GM12892 (cell line): ENCODE results near the gene CLSTN2.

Source experiments
- DNase-seq: peaks from one replicate; pipeline ENCODE4 v3.0.0; 2011; ENCODE audit not compliant: insufficient read length
- FAIRE-seq: peaks from 2 replicates; lab custom pipeline; 2011; peaks lifted over from hg19 to GRCh38; lab: Jason Lieb, UNC
- POLR2A ChIP-seq: IDR thresholded peaks from 2 replicates; pipeline ENCODE4 v1.6.1; 2011; ENCODE audit warnings: low read depth, low read length, control low read depth
- POLR2AphosphoS5 ChIP-seq: IDR thresholded peaks from 2 replicates; pipeline ENCODE4 v1.6.1; 2011; ENCODE audit warnings: low read depth, low read length, control low read depth
- TAF1 ChIP-seq: IDR thresholded peaks from 2 replicates; pipeline ENCODE4 v1.6.1; 2011; ENCODE audit warnings: low read depth, mild to moderate bottlenecking, control low read depth, low read length, borderline replicate concordance

CLSTN2 gene

DNA sequence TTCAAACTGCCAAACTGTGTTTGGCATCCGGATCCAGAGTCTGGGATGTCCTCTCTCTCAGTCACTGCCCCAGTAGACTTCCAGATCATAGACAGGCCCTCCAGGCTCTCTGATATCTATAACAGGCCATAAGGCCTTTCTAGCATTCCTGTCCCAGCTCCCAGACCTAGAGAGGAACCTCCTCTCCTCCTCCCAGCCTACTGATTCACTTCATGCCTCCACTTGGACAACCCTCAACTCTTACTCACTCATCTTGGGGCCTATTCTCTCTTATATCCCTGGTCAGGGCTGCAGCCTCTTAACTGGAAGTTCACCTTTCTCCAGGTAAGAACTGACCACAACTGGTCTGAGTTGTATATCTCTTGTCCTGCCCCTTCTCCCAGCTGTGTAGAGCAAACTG is 489.2 kb downstream of the CLSTN2 start:
- DNase-seq (no peak), FAIRE-seq (no peak)
- TF ChIP-seq POLR2AphosphoS5 (no peak), TAF1 (no peak), POLR2A (no peak)

DNA sequence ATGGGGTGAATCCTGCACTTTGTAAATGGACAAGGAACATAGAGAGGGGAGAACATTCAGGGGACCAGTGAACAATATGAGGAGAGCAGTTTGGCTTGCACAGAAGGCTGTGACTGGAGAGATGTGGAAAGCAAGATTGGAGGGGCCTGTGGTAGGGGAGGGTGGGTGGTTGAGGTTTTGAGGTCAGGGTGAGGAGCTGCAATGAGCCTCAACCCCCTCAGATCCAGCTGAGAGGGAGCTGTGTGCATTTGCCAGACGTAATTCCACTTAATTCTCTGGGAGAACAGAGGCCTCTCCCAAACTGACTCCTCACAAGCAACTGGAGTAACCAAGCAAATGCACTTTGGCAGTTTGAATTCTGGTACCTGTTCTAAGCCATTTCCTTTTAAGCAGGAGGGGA is 489.7 kb downstream of the CLSTN2 start:
- no peak for FAIRE-seq

DNA sequence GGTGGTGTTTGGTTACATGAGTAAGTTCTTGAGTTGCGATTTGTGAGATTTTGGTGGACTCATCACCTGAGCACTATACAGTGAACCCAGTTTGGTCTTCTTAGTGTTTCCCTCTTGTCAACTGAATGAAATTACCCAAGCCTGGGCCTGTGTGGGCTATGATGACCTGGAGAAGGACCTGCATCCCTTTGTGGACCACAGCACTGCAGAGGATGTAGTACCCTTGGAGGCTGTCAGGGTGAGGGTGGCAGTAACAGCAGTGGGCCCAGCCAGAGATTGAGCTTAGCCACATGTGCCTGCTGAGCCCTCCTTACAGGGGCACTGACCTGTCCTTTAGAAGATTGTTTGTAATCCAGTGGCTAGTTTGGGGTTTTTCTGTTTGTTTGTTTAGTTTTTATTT is 492.8 kb downstream of the CLSTN2 start:
- no peak for FAIRE-seq

More for the DNA sequence above, 489.7 kb downstream of the CLSTN2 start:
- DNase-seq = no peak
- no peak for TF ChIP-seq POLR2AphosphoS5
- no peak for TF ChIP-seq TAF1
- no peak for TF ChIP-seq POLR2A

DNA sequence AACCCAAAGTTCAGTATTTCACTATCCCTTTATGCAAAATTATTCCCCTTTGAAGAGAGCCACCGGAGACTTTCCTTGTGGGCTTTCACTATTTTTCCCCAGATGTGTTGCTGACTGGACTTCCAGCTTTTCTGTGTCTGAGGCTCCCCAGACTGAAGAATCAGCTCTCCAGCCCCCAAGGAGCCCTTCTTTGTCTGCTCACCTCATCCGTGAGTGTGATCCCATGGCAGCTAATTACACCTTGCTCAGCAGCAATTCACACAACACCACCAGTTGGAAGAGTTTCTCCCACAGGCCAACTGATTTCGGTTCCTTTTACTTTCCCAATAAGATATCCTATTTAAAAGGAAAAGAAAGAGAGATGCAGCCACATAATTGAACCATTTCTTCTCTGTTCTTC is 493.4 kb downstream of the CLSTN2 start:
- TF ChIP-seq POLR2AphosphoS5 (no peak), POLR2A (no peak), TAF1 (no peak)
- no peak for DNase-seq
- FAIRE-seq = no peak

More for the DNA sequence above, 492.8 kb downstream of the CLSTN2 start:
- no peak for DNase-seq
- TF ChIP-seq TAF1 = no peak
- no peak for TF ChIP-seq POLR2A
- TF ChIP-seq POLR2AphosphoS5 = no peak

DNA sequence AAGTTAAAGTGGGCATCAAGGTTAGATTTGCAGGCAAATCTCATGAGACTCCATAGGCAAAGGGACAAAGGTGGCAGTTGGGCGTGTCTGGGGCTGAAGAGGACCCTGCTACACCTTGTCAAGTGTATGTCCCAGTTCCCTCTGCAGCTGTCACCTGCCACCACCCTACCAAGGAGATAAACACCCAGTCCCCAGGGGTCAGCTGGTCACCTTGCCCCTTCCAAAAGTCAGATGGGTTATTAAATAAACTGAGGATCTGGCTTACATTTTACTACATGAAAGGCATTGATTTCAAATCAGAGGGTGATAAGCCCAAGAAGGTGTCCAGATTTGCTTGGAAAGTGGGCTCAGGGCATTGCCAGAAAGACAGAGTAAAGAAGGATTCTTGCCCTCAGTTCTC is 494.8 kb downstream of the CLSTN2 start:
- TF ChIP-seq TAF1 (no peak), POLR2AphosphoS5 (no peak), POLR2A (no peak)
- FAIRE-seq (no peak), DNase-seq (no peak)

DNA sequence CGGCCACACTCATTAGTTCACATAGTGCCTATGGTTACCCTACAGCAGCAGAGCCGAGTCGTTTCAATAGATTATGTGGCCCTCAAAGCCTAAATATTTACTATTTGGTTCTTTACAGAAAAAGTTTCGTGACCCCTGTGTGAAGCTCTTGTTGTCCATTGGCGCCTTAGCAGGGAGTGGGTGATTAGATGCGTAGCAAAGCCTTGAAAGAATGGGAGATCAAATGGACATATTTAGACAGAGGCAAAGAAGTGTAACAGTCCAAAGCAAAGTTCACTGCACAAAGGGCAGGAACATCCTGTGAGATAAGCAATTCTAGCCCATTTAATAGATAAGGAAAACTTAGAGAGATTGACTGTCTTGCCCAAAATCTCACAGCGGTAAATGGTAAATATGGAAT is 495.5 kb downstream of the CLSTN2 start:
- FAIRE-seq (no peak), DNase-seq (no peak)
- no peak for TF ChIP-seq POLR2AphosphoS5
- TF ChIP-seq POLR2A = no peak
- no peak for TF ChIP-seq TAF1

DNA sequence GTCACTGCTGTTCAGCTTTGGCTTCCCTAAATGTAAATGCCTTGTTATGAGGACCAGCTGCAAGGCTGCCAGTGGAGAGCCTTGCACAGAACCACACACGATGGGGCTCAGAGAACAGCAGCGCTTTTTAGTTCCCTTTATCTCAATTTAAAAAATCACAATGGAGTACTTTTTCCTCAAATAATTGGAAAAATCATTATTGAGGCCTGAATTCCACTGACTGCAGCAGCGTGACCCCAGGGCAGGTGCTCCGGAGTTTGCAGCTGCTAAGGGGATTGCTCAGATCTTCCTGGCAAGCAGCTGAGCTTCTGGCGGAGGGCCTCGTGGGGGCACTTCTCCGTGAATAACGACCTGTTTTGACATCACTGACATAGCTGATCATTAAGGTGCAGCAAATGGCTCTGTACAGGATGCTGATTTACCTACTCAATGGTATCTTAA is 497.3 kb downstream of the CLSTN2 start:
- TF ChIP-seq TAF1 (no peak), POLR2AphosphoS5 (no peak), POLR2A (no peak)
- FAIRE-seq (no peak), DNase-seq (no peak)

DNA sequence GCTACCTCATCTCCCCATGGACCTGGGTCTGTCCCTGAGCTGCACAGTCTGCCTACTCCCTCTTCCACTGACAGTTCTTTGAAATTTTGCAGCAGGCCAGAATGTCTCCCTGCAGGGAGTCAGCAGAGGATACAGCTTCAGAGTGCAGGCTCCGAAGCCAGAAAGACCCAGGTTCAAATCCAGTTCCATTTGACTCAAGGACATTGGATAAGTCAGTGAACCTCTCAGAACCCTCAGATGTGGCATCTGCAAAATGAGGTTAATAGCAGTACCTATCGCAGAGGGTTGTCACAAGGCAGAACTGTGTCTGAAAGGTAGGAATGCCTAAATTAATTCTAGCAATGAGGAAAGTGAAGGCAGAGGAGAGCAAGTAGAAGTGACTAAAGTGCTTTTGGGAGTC is 498.4 kb downstream of the CLSTN2 start:
- TF ChIP-seq TAF1 (no peak), POLR2AphosphoS5 (no peak), POLR2A (no peak)
- DNase-seq (no peak), FAIRE-seq (no peak)

DNA sequence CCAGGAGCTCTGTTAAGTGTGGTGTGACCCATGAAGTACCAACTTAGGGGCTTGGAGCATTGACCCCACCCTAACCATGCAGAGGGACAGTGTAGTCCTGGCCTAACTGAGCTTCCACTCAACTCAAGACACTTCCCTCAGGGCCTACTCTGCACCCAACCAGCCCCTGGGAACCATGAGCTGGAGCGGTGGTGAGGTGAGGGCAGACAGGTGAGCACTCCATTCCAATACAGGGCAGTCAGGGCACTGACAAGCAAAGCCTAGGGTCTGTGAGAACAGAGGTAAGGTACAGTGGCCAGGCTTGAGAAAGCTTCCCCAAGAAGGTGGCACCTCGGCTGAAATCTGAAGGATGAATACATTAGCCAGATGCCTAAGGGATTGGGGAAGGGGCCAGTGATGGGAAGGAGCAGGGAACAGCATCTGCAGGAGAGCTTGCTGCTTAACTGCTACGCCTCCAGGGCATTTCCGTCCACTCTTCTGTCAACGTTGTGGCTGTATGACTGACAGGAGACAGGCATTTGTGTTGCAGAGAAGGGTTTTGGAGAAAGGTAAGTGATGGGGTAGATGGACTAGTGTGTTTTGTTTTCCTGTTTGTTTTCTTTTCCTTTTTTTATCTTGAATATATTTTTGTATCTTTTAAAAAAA is 499.4 kb downstream of the CLSTN2 start:
- TF ChIP-seq POLR2A (no peak), TAF1 (no peak), POLR2AphosphoS5 (no peak)
- FAIRE-seq (no peak), DNase-seq (no peak)

DNA sequence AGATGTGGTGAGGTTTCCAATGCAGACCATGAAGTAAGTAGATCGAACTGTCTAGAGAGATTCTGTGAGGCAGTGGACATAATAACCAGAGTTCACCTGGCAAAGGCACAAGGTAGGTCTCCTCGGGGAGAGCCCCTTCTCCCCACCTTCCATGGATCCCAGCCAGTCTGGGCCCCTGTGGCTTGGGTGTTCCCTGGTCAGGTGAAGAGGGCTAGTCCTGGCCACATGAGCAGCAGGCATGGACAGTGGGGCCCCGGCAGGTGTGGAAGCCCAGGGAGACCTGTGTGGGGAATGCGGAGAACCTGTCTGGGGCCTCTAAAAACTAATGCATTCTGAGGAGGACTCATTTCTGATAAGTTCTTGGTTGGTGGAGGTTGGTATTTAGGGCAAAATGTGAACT is 501.4 kb downstream of the CLSTN2 start:
- TF ChIP-seq TAF1 = no peak
- TF ChIP-seq POLR2AphosphoS5 = no peak
- no peak for TF ChIP-seq POLR2A
- DNase-seq (no peak), FAIRE-seq (no peak)

DNA sequence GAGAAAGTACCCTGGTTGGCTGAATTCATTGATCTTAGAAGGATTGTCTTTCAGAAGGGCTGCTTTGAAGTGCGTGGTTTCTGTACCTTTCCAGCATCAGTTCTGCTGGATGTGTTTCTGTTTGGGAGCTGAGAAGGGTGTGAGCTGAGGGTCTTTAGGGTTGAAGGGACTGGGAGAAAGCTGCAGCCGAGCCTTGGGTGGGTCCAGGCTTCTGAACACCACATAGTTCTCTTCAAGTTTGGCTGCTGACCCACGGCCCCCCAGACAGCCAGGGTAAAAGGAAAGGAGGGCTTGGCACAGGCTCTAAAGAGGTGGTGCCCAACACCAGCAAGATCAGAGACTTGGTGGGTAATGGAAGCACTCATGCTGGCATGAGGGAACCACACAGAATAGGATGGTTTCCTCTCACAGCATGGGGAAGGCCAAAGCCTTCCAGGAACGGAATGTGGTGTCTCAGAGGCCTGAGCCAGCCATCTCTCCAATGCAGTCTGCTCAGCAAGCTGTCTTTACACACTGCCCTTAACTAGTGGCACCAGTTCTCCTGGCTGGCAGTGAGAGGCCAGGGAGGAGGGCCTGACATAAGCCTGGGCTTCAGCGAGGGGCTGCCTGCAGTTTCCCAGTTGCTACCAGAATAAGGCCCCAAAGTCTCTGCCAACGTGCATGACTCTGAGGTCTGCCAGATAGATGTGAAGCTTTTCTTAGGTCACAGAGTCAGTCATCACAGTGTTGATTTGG is 503.9 kb downstream of the CLSTN2 start:
- FAIRE-seq = no peak
- no peak for TF ChIP-seq POLR2AphosphoS5
- TF ChIP-seq TAF1 = no peak
- no peak for TF ChIP-seq POLR2A
- no peak for DNase-seq

DNA sequence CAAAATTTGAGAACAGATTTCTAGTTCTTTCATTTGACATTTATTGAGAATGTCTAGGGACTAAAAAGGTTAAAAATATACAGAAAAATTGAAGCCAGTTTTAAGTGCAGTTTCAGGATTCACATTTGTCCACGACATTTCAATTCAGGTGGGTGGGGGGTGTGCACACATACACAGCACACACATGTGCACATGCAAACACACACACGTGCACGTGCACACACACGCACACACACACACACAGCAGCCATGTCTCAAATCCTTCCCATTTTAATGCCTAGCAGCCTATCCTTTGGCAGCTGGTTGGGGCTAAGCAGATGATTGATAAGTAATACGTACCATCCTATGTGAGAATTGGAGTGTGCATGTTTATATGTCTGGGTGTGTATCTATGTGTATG is 504.5 kb downstream of the CLSTN2 start:
- no peak for TF ChIP-seq POLR2A
- no peak for TF ChIP-seq POLR2AphosphoS5
- no peak for TF ChIP-seq TAF1
- DNase-seq = no peak
- FAIRE-seq = no peak
